ENCODE results near the gene KHK. TPM values are rescaled to one million over a fixed set of nuclear protein-coding genes. Genes with fewer than 3 reads are reported as not detected.

Gene KHK
- polyA plus RNA-seq, 1 of the 3 experiments (the other 2 are of a cell fraction): 10.3 TPM

- H3K9me3 ChIP-seq: no peaks in the 10 kb centered on the region
- peaks cover 7 to 14% of the 10 kb centered on the region in 2 experiments; a peak in 3 of 4 replicates for H3K4me1 ChIP-seq (ENCODE audit: control insufficient read depth in 1 of 2, insufficient read depth in 2 of 2, low read depth in 1 of 2, low read length in 1 of 2)
- H3K79me2 ChIP-seq (ENCODE audit: insufficient read depth): peaks cover 21% of the 10 kb centered on the region
- H2AFZ ChIP-seq (ENCODE audit: low read depth): no peak overlapping the region
- H3K4me2 ChIP-seq: no peak overlapping the region
- peaks cover 9% of the 10 kb centered on the region; the same call in 1 of the 2 replicates for H4K20me1 ChIP-seq (ENCODE audit: insufficient read depth)
- H3K27ac ChIP-seq (ENCODE audit: low read depth in 2 of 2, low read length in 1 of 2): no peak overlapping the region
- H3K27me3 ChIP-seq (ENCODE audit: insufficient read depth): 0 out of 2 replicates have a peak, but pooled peaks cover 13% of the 10 kb centered on the region
- H3K4me3 ChIP-seq (ENCODE audit: low read depth in 2 of 2, low read length in 1 of 2): no peak overlapping the region
- no peaks in the 10 kb centered on the region for H3F3A ChIP-seq (replicated peaks; ENCODE audit: insufficient read depth)
- peaks cover 9 to 10% of the 10 kb centered on the region in 2 experiments for H3K36me3 ChIP-seq (replicated peaks in 1 of 2; ENCODE audit: control insufficient read depth in 1 of 2, insufficient read depth in 2 of 2, low read length in 1 of 2)
- POLR2A ChIA-PET: no interaction called here
- TF ChIP-seq SMC3 (IDR thresholded peaks at IDR 0.05; ENCODE audit: low read depth, low read length): no peak
- TF ChIP-seq ELF1 (IDR thresholded peaks at IDR 0.05): no peak
- TF ChIP-seq FOXJ3 (CRISPR knock-in tag; IDR thresholded peaks at IDR 0.05): no peak
- TF ChIP-seq YY1 (IDR thresholded peaks at IDR 0.05; ENCODE audit: low read depth): no peak
- TF ChIP-seq RXRA (IDR thresholded peaks at IDR 0.05; ENCODE audit: borderline replicate concordance, low read depth): no peak
- no peak for TF ChIP-seq RFX5 (IDR thresholded peaks at IDR 0.05; ENCODE audit: low read length)
- no peak for TF ChIP-seq PBX3 (IDR thresholded peaks at IDR 0.05)
- no peak for TF ChIP-seq CTCF (IDR thresholded peaks at IDR 0.05)
- TF ChIP-seq FOSL2 (IDR thresholded peaks at IDR 0.05; ENCODE audit: borderline replicate concordance, low read depth): no peak
- TF ChIP-seq CHD2 (IDR thresholded peaks at IDR 0.05; ENCODE audit: low read length, partially characterized antibody): no peak
- no peak for TF ChIP-seq MAX (IDR thresholded peaks at IDR 0.05; ENCODE audit: low read depth)
- TF ChIP-seq GABPA (IDR thresholded peaks at IDR 0.05; ENCODE audit: low read depth): no peak
- TF ChIP-seq EP300 (IDR thresholded peaks at IDR 0.05; ENCODE audit: borderline replicate concordance in 1 of 2, low read depth in 1 of 2, low read length in 1 of 2): no peak
- TF ChIP-seq EZH2phosphoT487 (IDR thresholded peaks at IDR 0.05; ENCODE audit: borderline replicate concordance, low read depth): no peak
- no peak for TF ChIP-seq TEAD4 (IDR thresholded peaks at IDR 0.05; ENCODE audit: borderline replicate concordance, insufficient read depth)
- no peak for TF ChIP-seq TAF1 (IDR thresholded peaks at IDR 0.05; ENCODE audit: borderline replicate concordance, low read depth, low read length)
- no peak for TF ChIP-seq NFIC (IDR thresholded peaks at IDR 0.05; ENCODE audit: borderline replicate concordance)
- 75% methylated on average over 6 of the region's 7 CpGs for WGBS (ENCODE audit: low lambda C conversion rate)
- H3K9me2 ChIP-seq: no peaks in the 10 kb centered on the region
- DNase-seq: no peak
- no peak overlapping the region for H3K9ac ChIP-seq
- CTCF ChIA-PET: interaction anchor here (0.6 to 1.6 kb wide), 3 partner anchors 15 to 167 kb away, joined by 3 to 5 read pairs (median 3); no protein-coding TSS in a partner anchor
These were observed 50.2 kb downstream of the KHK start for GRCh38 chr2:27136751-27137150.

Data from SK-N-SH (cell line).